IPS DF 6.9 (cell line): ENCODE results near the gene CUX1.

Experiments
- DNase-seq: peaks from one replicate; pipeline ENCODE4 v3.0.0-alpha.2; 2013; ENCODE audit warnings: low read depth, low spot score
- H3K27ac ChIP-seq: one replicate; pipeline ENCODE4 v1.5.1; 2013; ENCODE audit warnings: low read length, control low read depth
- H3K27me3 ChIP-seq: 2 replicates; pipeline ENCODE4 v1.6.1; 2013; ENCODE audit warnings: mild to moderate bottlenecking, low read length; ENCODE audit not compliant: control insufficient read depth, insufficient read depth
- H3K36me3 ChIP-seq: 2 replicates; pipeline ENCODE4 v1.6.1; 2013; ENCODE audit warnings: low read length; ENCODE audit not compliant: control insufficient read depth, insufficient read depth
- H3K4me1 ChIP-seq: 2 replicates; pipeline ENCODE4 v1.6.1; 2013; ENCODE audit warnings: low read length; ENCODE audit not compliant: control insufficient read depth, insufficient read depth
- H3K4me3 ChIP-seq: 2 replicates; pipeline ENCODE4 v1.5.1; 2013; ENCODE audit warnings: mild to moderate bottlenecking, low read length
- H3K9me3 ChIP-seq: 2 replicates; pipeline ENCODE4 v1.6.1; 2013; ENCODE audit warnings: low read length, inconsistent platforms; ENCODE audit not compliant: control insufficient read depth, insufficient read depth
- WGBS: extraction: QIAGEN DNeasy Blood & Tissue Kit; methylation state at CpG from one replicate; pipeline ENCODE4 v1.1.7; 2013; ENCODE audit warnings: mixed read lengths, missing lambda C conversion rate; ENCODE audit not compliant: insufficient read length, insufficient coverage; 5-methylcytosine and 5-hydroxymethylcytosine counted together

CUX1 gene

GRCh38 chr7:102101111-102101551 lies 283.7 kb downstream of the CUX1 start:
- Histone ChIP-seq H3K4me3 (no peak overlapping the region), H3K27ac (no peak overlapping the region), H3K4me1 (no peaks in the 10 kb centered on the region), H3K27me3 (no peaks in the 10 kb centered on the region), H3K36me3 (0 out of 2 replicates have a peak, but pooled peaks cover 3% of the 10 kb centered on the region), H3K9me3 (no peaks in the 10 kb centered on the region)
- WGBS, result no CpG with 5 or more reads among the region's 7 CpGs
- no peak for DNase-seq

- WGBS, result no CpG with 5 or more reads among the region's 11 CpGs
- no peaks in the 10 kb centered on the region for H3K27me3 ChIP-seq
- H3K9me3 ChIP-seq, result no peaks in the 10 kb centered on the region
- no peak overlapping the region for H3K27ac ChIP-seq
- DNase-seq, result no peak
- no peaks in the 10 kb centered on the region for H3K4me1 ChIP-seq
- H3K36me3 ChIP-seq, result 0 out of 2 replicates have a peak, but pooled peaks cover 5% of the 10 kb centered on the region
- H3K4me3 ChIP-seq, result no peak overlapping the region
Observed at GRCh38 chr7:102101926-102102325, 284.5 kb downstream of the CUX1 start.

DNA sequence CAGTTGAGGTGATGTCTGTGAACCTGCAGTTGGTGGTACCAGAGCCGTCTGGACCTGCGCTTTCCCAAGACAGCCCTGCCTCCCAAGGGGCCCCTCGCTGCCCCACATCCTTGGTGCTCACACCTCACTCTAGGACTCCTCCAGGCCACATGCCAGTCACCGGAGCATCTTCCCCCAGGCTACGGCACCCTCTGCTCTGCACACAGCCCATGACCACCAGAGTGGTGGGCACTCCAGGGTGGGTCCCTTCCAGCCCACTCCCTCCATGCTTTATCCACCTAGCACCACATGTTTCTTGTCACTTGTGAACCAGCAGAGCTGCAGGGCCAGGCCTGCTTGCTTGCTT lies 285.6 kb downstream of the CUX1 start:
- Histone ChIP-seq H3K27me3 (no peaks in the 10 kb centered on the region), H3K9me3 (no peaks in the 10 kb centered on the region), H3K4me1 (no peaks in the 10 kb centered on the region), H3K36me3 (0 out of 2 replicates have a peak, but pooled peaks cover 5% of the 10 kb centered on the region), H3K4me3 (no peak overlapping the region), H3K27ac (no peak overlapping the region)
- no peak for DNase-seq
- no CpG with 5 or more reads among the region's 5 CpGs for WGBS

GRCh38 chr7:102104245-102104644 lies 286.8 kb downstream of the CUX1 start:
- H3K36me3 ChIP-seq, result 0 out of 2 replicates have a peak, but pooled peaks cover 2% of the 10 kb centered on the region
- no CpG with 5 or more reads among the region's 5 CpGs for WGBS
- H3K9me3 ChIP-seq, result no peaks in the 10 kb centered on the region
- H3K4me3 ChIP-seq, result no peak overlapping the region
- no peaks in the 10 kb centered on the region for H3K4me1 ChIP-seq
- no peak overlapping the region for H3K27ac ChIP-seq
- DNase-seq, result no peak
- H3K27me3 ChIP-seq, result no peaks in the 10 kb centered on the region

DNA sequence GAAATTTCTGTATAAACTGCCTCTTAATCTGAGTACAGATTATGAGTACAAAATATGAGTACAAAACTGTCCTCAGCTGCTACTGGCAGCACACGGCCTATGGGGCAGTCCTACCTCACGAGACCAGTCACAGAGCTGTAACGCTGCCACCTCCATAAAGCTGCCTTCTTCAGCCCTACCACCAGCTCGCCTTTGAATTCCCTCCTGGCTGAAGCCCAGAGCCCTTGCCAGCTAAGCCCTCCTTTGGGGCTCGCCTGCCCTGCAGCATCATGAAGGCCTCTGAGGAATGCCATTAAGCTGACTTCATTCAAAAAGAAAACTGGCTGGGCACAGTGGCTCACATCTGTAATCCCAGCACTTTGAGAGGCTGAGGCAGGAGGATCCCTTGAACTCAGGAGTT lies 289.2 kb downstream of the CUX1 start:
- Histone ChIP-seq H3K4me3 (no peak overlapping the region), H3K27me3 (no peaks in the 10 kb centered on the region), H3K9me3 (no peaks in the 10 kb centered on the region), H3K27ac (no peak overlapping the region), H3K36me3 (0 out of 2 replicates have a peak, but pooled peaks cover 2% of the 10 kb centered on the region), H3K4me1 (peaks cover 2% of the 10 kb centered on the region)
- no peak for DNase-seq
- no CpG with 5 or more reads among the region's 5 CpGs for WGBS

DNA sequence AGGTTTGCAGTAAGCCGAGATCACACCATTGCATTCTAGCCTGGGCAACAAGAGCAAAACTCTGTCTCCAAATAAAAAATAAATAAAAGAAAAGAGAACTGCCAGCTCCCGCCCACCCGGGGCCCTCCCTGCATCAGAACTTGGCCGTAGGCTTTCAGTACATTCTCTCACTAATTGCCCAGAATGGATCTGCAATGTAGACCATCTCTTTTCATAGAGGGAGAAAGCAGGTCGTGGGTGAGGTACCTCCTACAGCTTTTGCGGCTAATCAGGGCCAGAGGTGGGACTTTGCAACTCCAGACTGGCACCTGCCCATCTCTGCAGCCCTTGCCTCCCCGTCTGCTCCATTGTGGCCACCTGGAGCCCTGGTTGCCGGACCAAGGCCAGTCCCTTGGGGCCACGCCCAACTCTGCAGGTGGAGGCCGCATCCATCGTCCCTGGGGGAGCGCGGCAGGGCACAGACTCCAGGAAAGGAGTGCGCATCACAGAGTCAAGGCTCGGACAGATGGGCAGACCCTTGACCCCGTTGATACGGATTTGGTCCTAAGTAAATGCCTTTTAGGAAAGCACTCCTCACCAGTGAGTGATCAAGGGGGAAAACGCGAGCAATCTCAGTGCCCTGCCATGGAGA lies 290.2 kb downstream of the CUX1 start:
- H3K27me3 ChIP-seq, result no peaks in the 10 kb centered on the region
- H3K9me3 ChIP-seq, result no peaks in the 10 kb centered on the region
- DNase-seq, result no peak
- WGBS, result no CpG with 5 or more reads among the region's 19 CpGs
- no peak overlapping the region for H3K27ac ChIP-seq
- 0 out of 2 replicates have a peak, but pooled peaks cover 2% of the 10 kb centered on the region for H3K36me3 ChIP-seq
- no peak overlapping the region for H3K4me3 ChIP-seq
- peaks cover 2% of the 10 kb centered on the region for H3K4me1 ChIP-seq

GRCh38 chr7:102111061-102112041 lies 293.9 kb downstream of the CUX1 start:
- WGBS, result no CpG with 5 or more reads among the region's 36 CpGs
- H3K4me3 ChIP-seq, result no peak overlapping the region
- no peaks in the 10 kb centered on the region for H3K9me3 ChIP-seq
- H3K4me1 ChIP-seq, result peaks cover 2% of the 10 kb centered on the region
- no peak for DNase-seq
- H3K27me3 ChIP-seq, result no peaks in the 10 kb centered on the region
- no peak overlapping the region for H3K27ac ChIP-seq
- peaks cover 7% of the 10 kb centered on the region; the same call in 1 of the 2 replicates for H3K36me3 ChIP-seq

- no peak for DNase-seq
- no CpG with 5 or more reads among the region's 7 CpGs for WGBS
- H3K9me3 ChIP-seq, result no peaks in the 10 kb centered on the region
- peaks cover 5% of the 10 kb centered on the region for H3K36me3 ChIP-seq
- no peak overlapping the region for H3K4me3 ChIP-seq
- no peak overlapping the region for H3K27ac ChIP-seq
- no peaks in the 10 kb centered on the region for H3K27me3 ChIP-seq
- peaks cover 3% of the 10 kb centered on the region for H3K4me1 ChIP-seq
Observed at GRCh38 chr7:102115181-102115580, 297.8 kb downstream of the CUX1 start.

DNA sequence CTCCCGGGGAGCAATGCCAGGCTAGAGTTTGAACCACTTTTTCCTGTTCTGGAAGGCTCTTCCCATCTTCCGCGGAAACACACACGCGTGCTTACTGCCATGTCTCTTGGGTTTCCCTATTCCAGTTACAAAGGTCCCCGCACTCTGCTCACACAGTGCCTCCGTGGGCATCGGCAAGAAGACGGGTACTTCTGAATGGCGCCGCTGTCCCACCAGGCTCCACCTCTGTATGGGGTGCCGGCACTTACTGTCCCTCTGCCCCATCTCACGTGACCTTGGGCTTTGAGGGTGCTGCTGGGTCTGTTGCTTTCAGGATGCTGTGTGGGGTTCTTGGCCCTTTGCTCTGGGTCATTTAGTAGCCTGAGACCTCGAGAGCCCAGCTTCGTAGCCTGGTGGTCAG lies 298.5 kb downstream of the CUX1 start:
- H3K9me3 ChIP-seq, result no peaks in the 10 kb centered on the region
- no peak overlapping the region for H3K27ac ChIP-seq
- no peaks in the 10 kb centered on the region for H3K27me3 ChIP-seq
- no peak overlapping the region for H3K4me3 ChIP-seq
- H3K4me1 ChIP-seq, result peaks cover 3% of the 10 kb centered on the region
- peaks cover 5% of the 10 kb centered on the region for H3K36me3 ChIP-seq
- no peak for DNase-seq
- no CpG with 5 or more reads among the region's 15 CpGs for WGBS

GRCh38 chr7:102117743-102118142 lies 300.3 kb downstream of the CUX1 start:
- H3K27me3 ChIP-seq, result no peaks in the 10 kb centered on the region
- no peak for DNase-seq
- H3K9me3 ChIP-seq, result no peaks in the 10 kb centered on the region
- no CpG with 5 or more reads among the region's 6 CpGs for WGBS
- H3K4me3 ChIP-seq, result no peak overlapping the region
- peaks cover 1% of the 10 kb centered on the region; the same call in 1 of the 2 replicates for H3K4me1 ChIP-seq
- H3K27ac ChIP-seq, result no peak overlapping the region
- H3K36me3 ChIP-seq, result peaks cover 5% of the 10 kb centered on the region
